IPS DF 4.7 (cell line): ENCODE measurements around the gene ASTN2.

ENCODE experiments used
- DNase-seq: peaks from one replicate; pipeline ENCODE4 v3.0.0-alpha.2; 2013; ENCODE audit warnings: low spot score; ENCODE audit errors: extremely low read depth

The ASTN2 gene

DNA sequence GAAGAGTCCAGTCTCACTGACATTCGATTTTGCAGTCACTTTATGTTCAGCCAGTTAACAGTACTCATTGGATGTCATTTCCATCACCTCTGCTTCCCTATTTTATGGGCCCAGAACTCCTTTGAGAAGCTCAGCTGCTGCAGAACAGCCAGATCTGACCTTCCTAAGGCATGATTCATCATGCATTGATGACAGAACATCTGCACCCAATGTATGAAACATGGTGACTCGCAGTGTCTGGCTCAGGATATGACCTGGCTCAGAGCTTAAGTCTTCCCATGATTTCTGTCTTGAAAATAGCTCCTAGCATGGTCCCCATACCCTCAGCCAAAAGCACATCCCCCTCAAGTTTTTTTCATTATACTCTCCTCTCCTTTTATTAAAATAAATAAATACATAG lies 820.3 kb downstream of the ASTN2 start:
- DNase-seq: no peak

- DNase-seq: no peak
Measured at GRCh38 chr9:116592970-116593369, 821.9 kb downstream of the ASTN2 start.

- DNase-seq: peak; percentile 94
Measured at GRCh38 chr9:116589392-116590354, 825.2 kb downstream of the ASTN2 start.

DNA sequence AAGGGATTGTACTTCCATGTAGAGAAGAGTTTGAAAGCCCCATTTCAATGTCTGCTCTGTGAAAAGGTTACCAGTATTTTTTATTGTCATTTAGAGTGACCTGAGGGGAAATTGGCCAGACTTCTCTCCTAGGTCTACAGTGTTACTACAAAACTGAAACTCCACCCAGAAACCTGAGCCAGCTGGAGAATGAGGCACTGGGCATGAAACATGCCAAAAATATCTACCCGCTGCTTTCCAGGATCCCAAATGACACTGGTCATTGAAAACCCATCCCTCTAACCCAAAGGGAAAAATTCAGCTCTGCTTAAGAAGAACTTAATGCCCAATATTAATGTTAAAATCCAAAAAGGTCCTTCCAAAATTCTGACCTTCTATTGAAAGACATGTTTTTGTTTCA lies 826.9 kb downstream of the ASTN2 start:
- no peak for DNase-seq

GRCh38 chr9:116585896-116586295 lies 829.0 kb downstream of the ASTN2 start:
- DNase-seq: no peak

DNA sequence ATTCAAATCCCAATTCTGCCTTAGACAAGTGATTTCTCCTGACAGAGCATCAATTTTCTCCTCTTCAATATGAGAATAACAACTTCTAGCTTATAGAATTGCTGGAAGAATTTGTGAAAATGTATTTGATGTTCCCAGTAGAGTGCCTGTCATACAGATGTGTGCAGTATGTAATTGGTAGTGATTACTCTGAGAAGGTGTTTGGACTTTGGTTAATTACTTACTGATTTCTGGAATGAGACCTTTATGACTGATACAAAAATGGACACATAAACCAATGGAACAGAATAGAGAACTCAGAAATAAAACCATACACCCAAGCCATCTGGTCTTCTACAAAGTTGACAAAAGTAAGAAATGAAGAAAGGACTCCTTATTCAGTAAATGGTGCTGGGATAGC lies 829.7 kb downstream of the ASTN2 start:
- no peak for DNase-seq

DNA sequence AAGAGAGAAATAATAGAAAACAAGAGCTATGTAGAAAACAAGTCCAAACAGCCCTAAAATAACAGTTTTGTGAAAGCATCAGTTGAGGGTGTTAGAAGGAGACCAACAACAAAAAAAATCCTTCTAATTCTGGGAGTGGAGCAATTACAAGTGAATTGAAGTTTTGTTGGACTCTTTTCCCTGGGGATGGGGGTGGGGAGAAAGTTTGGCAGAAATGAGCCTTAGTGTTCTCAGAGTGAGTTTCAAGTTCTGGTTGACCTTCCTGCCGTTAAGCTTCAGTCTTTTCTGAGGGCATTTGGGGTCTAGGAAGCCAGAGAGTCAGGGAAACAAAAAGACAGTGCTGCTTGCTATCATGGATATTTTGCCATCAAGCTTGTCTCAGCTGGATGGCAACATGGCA lies 834.0 kb downstream of the ASTN2 start:
- DNase-seq: no peak

GRCh38 chr9:116576386-116576785 lies 838.5 kb downstream of the ASTN2 start:
- no peak for DNase-seq

DNA sequence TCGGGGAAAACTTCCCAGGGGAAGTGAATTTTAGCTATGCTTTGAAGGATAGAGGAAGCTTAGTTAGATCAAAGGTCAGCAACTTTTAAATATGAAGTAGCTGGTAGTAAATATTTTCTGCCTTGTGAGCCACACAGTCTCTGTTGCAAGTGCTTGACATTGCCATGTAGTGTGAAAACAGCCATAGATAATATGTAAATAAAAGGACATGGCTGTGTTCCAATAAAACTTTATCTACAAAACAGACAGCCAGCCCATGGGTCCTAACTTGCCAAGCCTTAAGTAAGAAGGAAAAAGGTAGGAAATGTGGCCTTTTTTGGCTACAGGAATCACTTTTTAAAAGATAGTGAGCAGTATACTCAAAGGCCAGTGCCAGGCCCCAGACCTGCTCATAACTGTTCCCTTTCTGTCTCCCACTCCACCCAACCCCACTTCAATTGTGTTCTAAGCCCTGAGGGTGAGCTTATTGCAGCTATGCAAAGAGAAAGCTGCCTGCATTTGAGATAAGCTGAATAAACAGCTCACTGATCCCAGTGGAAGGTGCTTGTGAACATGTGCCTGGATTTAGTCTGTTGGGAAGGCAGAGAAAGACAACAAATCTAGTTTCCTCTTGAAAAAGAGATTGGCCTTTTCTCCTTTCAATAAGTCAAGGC lies 840.7 kb downstream of the ASTN2 start:
- no peak for DNase-seq

DNA sequence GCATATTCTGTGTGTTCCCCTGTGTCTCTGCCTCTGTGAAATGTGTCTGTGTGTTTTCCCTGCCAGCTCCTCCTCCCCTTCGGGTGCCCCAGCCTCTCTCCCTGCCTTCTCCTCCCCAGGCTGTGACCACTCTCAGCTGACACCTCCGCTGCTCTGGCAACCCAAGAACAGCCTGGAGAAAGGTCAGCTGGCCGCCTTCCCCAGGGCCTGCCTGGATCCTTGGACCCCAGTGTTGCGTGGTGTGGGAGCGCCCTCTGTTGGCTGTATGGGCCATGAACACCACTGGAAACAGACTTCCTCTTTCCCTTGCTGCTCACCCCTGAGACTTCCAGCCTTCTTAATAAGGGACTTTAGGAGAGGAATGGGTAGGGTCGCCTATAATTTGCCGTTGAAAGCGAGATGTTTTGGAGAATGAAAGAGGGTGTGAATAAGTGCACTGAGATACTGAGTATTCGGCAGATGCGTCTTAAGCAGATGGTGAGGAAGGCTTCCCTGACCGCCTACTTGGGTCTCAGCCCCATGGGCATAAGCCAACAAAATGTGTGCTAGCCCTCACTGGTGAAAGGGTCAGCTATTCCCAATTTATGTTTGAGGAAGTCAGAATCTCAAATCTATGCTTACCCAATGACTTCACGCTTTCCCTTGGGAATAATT lies 842.6 kb downstream of the ASTN2 start:
- DNase-seq: peak; percentile 33

DNA sequence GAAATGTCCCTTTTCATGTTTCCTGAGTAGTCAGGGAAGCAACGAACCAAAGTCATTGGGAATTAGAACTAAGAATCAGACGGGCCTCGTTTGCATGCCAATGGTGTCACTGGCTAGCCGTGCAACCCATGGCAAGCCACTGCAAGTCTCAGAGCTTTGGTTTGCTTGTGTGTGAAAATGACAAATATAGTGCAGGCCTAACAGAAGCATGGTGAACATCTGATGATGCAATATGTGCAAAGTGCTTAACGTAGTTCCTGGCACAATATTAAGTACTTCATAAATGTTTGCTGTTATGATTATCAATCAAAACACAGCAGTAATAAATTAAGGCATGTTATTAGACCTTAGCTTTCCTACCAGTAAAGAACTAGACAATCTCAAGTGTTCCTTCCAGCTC lies 845.7 kb downstream of the ASTN2 start:
- DNase-seq: no peak

GRCh38 chr9:116566677-116567488 lies 848.0 kb downstream of the ASTN2 start:
- DNase-seq: no peak

GRCh38 chr9:116565986-116566385 lies 848.9 kb downstream of the ASTN2 start:
- no peak for DNase-seq

GRCh38 chr9:116564266-116564793 lies 850.5 kb downstream of the ASTN2 start:
- no peak for DNase-seq

- DNase-seq: no peak
Measured at GRCh38 chr9:116558818-116559540, 855.9 kb downstream of the ASTN2 start.

GRCh38 chr9:116558035-116558434 lies 856.8 kb downstream of the ASTN2 start:
- no peak for DNase-seq

DNA sequence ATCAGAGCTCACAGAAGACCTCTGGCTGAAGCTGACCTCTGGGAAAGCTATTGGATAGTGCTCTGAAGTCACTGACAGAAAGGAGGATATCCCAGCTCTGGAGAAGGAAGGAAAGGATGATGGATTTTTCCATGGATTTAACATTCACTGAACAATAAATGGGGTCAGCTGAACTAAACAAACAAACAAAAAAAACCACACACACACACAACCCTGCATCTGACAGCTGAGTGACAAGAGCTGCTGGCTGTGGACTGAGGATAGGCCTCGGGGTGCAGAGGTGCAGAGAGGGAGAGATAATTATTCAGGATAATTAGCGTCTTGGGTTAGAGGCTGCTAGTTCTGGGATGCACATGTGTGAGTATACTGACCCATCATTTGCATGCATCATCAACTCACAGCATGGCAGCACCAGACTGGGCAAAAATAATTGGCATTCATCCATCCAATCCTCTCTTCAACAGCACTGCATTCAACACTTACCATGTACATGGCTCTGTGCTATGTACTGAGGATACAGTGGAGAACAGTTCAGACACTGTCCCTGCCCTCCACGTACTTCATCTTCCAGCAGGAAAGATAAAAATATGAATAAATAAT lies 859.2 kb downstream of the ASTN2 start:
- no peak for DNase-seq

- DNase-seq: no peak
Measured at GRCh38 chr9:116555119-116555518, 859.7 kb downstream of the ASTN2 start.

GRCh38 chr9:116550696-116551436 lies 864.0 kb downstream of the ASTN2 start:
- DNase-seq: no peak
